Liver (tissue), 9 donors: ENCODE data around the gene ANP32D. TPM values are rescaled to one million over a fixed set of nuclear protein-coding genes. Genes with fewer than 3 reads are reported as not detected.

Source experiments
- DNase-seq: peaks from one replicate; pipeline ENCODE4 v3.0.0-alpha.2; 2017; ENCODE audit warnings: low spot score
- H3K27ac ChIP-seq, 2 donors: one replicate each; pipeline ENCODE4 v1.7.0; 2013; ENCODE audit warnings: inconsistent platforms in 2 of 2, low read length in 2 of 2, control low read depth in 1 of 2, low read depth in 1 of 2, mild to moderate bottlenecking in 1 of 2
- H3K27me3 ChIP-seq, 4 donors: one replicate each; pipeline versions ENCODE4 v1.6.1 to v1.7.0; 2013; ENCODE audit warnings: low read length in 3 of 4, inconsistent platforms in 1 of 4, mild to moderate bottlenecking in 1 of 4, moderate library complexity in 1 of 4; ENCODE audit not compliant: control insufficient read depth in 4 of 4, insufficient read depth in 4 of 4
- H3K36me3 ChIP-seq, 4 donors: one replicate each; pipeline versions ENCODE4 v1.6.1 to v1.7.0; 2013; ENCODE audit warnings: low read length in 3 of 4, mild to moderate bottlenecking in 3 of 4, low read depth in 1 of 4, moderate library complexity in 1 of 4; ENCODE audit not compliant: control insufficient read depth in 4 of 4, insufficient read depth in 3 of 4
- H3K4me1 ChIP-seq, 4 donors: one replicate each; pipeline versions ENCODE4 v1.6.1 to v1.7.0; 2013; ENCODE audit warnings: low read length in 3 of 4, mild to moderate bottlenecking in 3 of 4, moderate library complexity in 1 of 4; ENCODE audit not compliant: control insufficient read depth in 4 of 4, insufficient read depth in 4 of 4
- H3K4me3 ChIP-seq, 3 donors: one replicate each; pipeline versions ENCODE4 v1.6.1 to v1.7.0; 2013; ENCODE audit warnings: low read length in 3 of 3, control low read depth in 1 of 3, low read depth in 1 of 3, mild to moderate bottlenecking in 1 of 3
- H3K9ac ChIP-seq, 2 donors: one replicate each; pipeline ENCODE4 v1.7.0; 2013; ENCODE audit warnings: low read length in 2 of 2, mild to moderate bottlenecking in 2 of 2, moderate library complexity in 2 of 2, control low read depth in 1 of 2, low read depth in 1 of 2
- H3K9me3 ChIP-seq, 4 donors: one replicate each; pipeline versions ENCODE4 v1.6.1 to v1.7.0; 2013; ENCODE audit warnings: low read length in 3 of 4; ENCODE audit not compliant: control insufficient read depth in 4 of 4
- CTCF ChIP-seq: fragments of 150-350 bp; IDR thresholded peaks from 2 replicates; pipeline ENCODE4 v1.5.1; 2017; ENCODE audit warnings: improper control_type of control experiment, low read depth, low read length; ENCODE audit not compliant: missing input control
- EGR1 ChIP-seq, 2 donors: IDR thresholded peaks; 2 replicates each; pipeline ENCODE4 v1.6.1; 2016 to 2018; ENCODE audit warnings: antibody characterized with exemption in 2 of 2, low read depth in 2 of 2
- FOXA1 ChIP-seq: IDR thresholded peaks from 2 replicates; pipeline ENCODE4 v1.6.1; 2016; ENCODE audit warnings: antibody characterized with exemption
- FOXA2 ChIP-seq: IDR thresholded peaks from 2 replicates; pipeline ENCODE4 v1.6.1; 2016; ENCODE audit warnings: antibody characterized with exemption
- GABPA ChIP-seq, 2 donors: IDR thresholded peaks in 1 of 2; conservative IDR thresholded peaks in 1 of 2; 2 replicates each; pipeline ENCODE4 v1.6.1; 2016; ENCODE audit warnings: antibody characterized with exemption in 2 of 2, mild to moderate bottlenecking in 1 of 2, moderate library complexity in 1 of 2
- HNF4A ChIP-seq, 2 donors: conservative IDR thresholded peaks; 2 replicates each; pipeline ENCODE4 v1.6.1; 2016; ENCODE audit warnings: antibody characterized with exemption in 2 of 2, mild to moderate bottlenecking in 2 of 2
- HNF4G ChIP-seq: IDR thresholded peaks from 2 replicates; pipeline ENCODE4 v1.6.1; 2016; ENCODE audit warnings: antibody characterized with exemption
- JUND ChIP-seq, 2 donors: IDR thresholded peaks; 2 replicates each; pipeline ENCODE4 v1.6.1; 2016; ENCODE audit warnings: antibody characterized with exemption in 2 of 2
- MAX ChIP-seq: IDR thresholded peaks from 2 replicates; pipeline ENCODE4 v1.6.1; 2016; ENCODE audit warnings: antibody characterized with exemption
- NR2F2 ChIP-seq: IDR thresholded peaks from 2 replicates; pipeline ENCODE4 v1.6.1; 2016; ENCODE audit warnings: antibody characterized with exemption
- RAD21 ChIP-seq, 2 donors: IDR thresholded peaks; 2 replicates each; pipeline ENCODE4 v1.6.1; 2016; ENCODE audit warnings: antibody characterized with exemption in 2 of 2, mild to moderate bottlenecking in 2 of 2
- REST ChIP-seq: IDR thresholded peaks from 2 replicates; pipeline ENCODE4 v1.6.1; 2016; ENCODE audit warnings: antibody characterized with exemption, mild to moderate bottlenecking
- RXRA ChIP-seq, 2 donors: IDR thresholded peaks; 2 replicates each; pipeline ENCODE4 v1.6.1; 2017 to 2018; ENCODE audit warnings: antibody characterized with exemption in 2 of 2, mild to moderate bottlenecking in 1 of 2
- SP1 ChIP-seq: IDR thresholded peaks from 2 replicates; pipeline ENCODE4 v1.6.1; 2018; ENCODE audit warnings: antibody characterized with exemption, mild to moderate bottlenecking
- TAF1 ChIP-seq: conservative IDR thresholded peaks from 2 replicates; pipeline ENCODE4 v1.6.1; 2016; ENCODE audit warnings: antibody characterized with exemption, mild to moderate bottlenecking
- YY1 ChIP-seq: IDR thresholded peaks from 2 replicates; pipeline ENCODE4 v1.6.1; 2016; ENCODE audit warnings: antibody characterized with exemption, mild to moderate bottlenecking
- ZBTB33 ChIP-seq: IDR thresholded peaks from 2 replicates; pipeline ENCODE4 v1.6.1; 2016; ENCODE audit warnings: antibody characterized with exemption
- WGBS: extraction: QIAGEN DNeasy Blood & Tissue Kit; methylation state at CpG from one replicate; pipeline ENCODE4 v1.1.7; 2013; 5-methylcytosine and 5-hydroxymethylcytosine counted together
- polyA plus RNA-seq, 2 donors: library from polyadenylated mRNA; stranded (reverse) in 1 of 2; unstranded in 1 of 2; fragments of 200-250 nt in 1 of 2; fragments of >200 nt in 1 of 2; fragmentation: Nextera tagmentation in 1 of 2; extraction: Ambion mirVana in 1 of 2; gene quantifications; one replicate each; pipeline versions ENCODE4 v1.2.1 to v1.2.3, GENCODE V29; 2013 to 2015
- total RNA-seq, 2 donors: library from RNA; depleted of rRNA; stranded (reverse); fragments of >200 nt; gene quantifications; one replicate each; pipeline ENCODE4 v1.2.3, GENCODE V29; 2014
- donor health status: healthy.
- donor health status: healthy.
- donor health status: healthy.
- donor health status: healthy.
- donor health status: healthy.

The ANP32D gene
- total and polyA plus RNA-seq, 4 donors = not detected

- TF ChIP-seq NR2F2 (no peak), ZBTB33 (no peak), RXRA (IDR thresholded peaks at IDR 0.05) (no peak), RAD21 (IDR thresholded peaks at IDR 0.05) (no peak), REST (no peak), YY1 (no peak)
- no peak for DNase-seq
- Histone ChIP-seq H3K27me3 (peaks cover 0 to 3% (median 0%) of the 10 kb centered on the region in 4 donors), H3K4me3 (no peak overlapping the region), H3K9me3 (no peaks in the 10 kb centered on the region), H3K9ac (no peak overlapping the region), H3K4me1 (no peaks in the 10 kb centered on the region), H3K27ac (no peak overlapping the region), H3K36me3 (no peaks in the 10 kb centered on the region)
- WGBS = 88% methylated on average over 3 of the region's 3 CpGs
Observed at GRCh38 chr12:48442179-48442847, 30.0 kb upstream of the ANP32D start.

GRCh38 chr12:48445538-48445937 lies 26.8 kb upstream of the ANP32D start:
- H3K27ac ChIP-seq = no peak overlapping the region
- H3K9ac ChIP-seq = no peak overlapping the region
- WGBS = 74% methylated on average over 3 of the region's 3 CpGs
- H3K4me3 ChIP-seq = no peak overlapping the region
- peaks cover 0 to 1% (median 0%) of the 10 kb centered on the region in 4 donors for H3K9me3 ChIP-seq
- no peak for DNase-seq
- H3K4me1 ChIP-seq = no peaks in the 10 kb centered on the region
- TF ChIP-seq HNF4A (conservative IDR thresholded peaks at IDR 0.05) = no peak
- peaks cover 0 to 3% (median 1%) of the 10 kb centered on the region in 4 donors for H3K27me3 ChIP-seq
- no peaks in the 10 kb centered on the region for H3K36me3 ChIP-seq

- WGBS = 49% methylated on average over 4 of the region's 4 CpGs
- peaks cover 0 to 1% (median 0%) of the 10 kb centered on the region in 4 donors for H3K9me3 ChIP-seq
- H3K4me1 ChIP-seq = no peaks in the 10 kb centered on the region
- H3K27me3 ChIP-seq = peaks cover 0 to 3% (median 1%) of the 10 kb centered on the region in 4 donors
- no peak overlapping the region for H3K9ac ChIP-seq
- DNase-seq = no peak
- H3K36me3 ChIP-seq = no peaks in the 10 kb centered on the region
- H3K4me3 ChIP-seq = no peak overlapping the region
- no peak overlapping the region for H3K27ac ChIP-seq
- TF ChIP-seq HNF4G (no peak), EGR1 (IDR thresholded peaks at IDR 0.05; ENCODE audit: low read depth in 2 of 2) (no peak), RXRA (IDR thresholded peaks at IDR 0.05) (no peak), NR2F2 (no peak), MAX (no peak), JUND (IDR thresholded peaks at IDR 0.05) (no peak), FOXA1 (no peak), TAF1 (no peak), YY1 (no peak), SP1 (no peak), GABPA (IDR thresholded peaks at IDR 0.05 in 1 of 2, conservative IDR thresholded peaks at IDR 0.05 in 1 of 2) (no peak), HNF4A (conservative IDR thresholded peaks at IDR 0.05) (no peak), FOXA2 (no peak), CTCF (no peak)
Observed at GRCh38 chr12:48446161-48446776, 26.1 kb upstream of the ANP32D start.
